MM.1S (cell line): Measurements from ENCODE around the gene MACROD2.

Experiments used
- DNase-seq: peaks from one replicate; pipeline ENCODE4 v3.0.0-alpha.2; 2015
- H2AFZ ChIP-seq: fragments of 300-600 bp; sonication (generic); 2 replicates; pipeline ENCODE4 v1.6.0; 2016; ENCODE audit warnings: antibody characterized with exemption, low read length
- H3F3A ChIP-seq: fragments of 300-600 bp; sonication (generic); 2 replicates; pipeline ENCODE4 v1.6.1; 2016; ENCODE audit warnings: mild to moderate bottlenecking, antibody characterized with exemption, low read length, moderate library complexity, mixed read lengths; ENCODE audit not compliant: insufficient read depth
- H3K27ac ChIP-seq: fragments of 300-600 bp; sonication (generic); 2 replicates; pipeline ENCODE4 v1.5.1; 2016; ENCODE audit warnings: mild to moderate bottlenecking, low read length
- H3K27me3 ChIP-seq: fragments of 300-600 bp; sonication (generic); replicated peaks from 2 replicates; pipeline ENCODE4 v1.6.0; 2016; ENCODE audit warnings: low read length; ENCODE audit not compliant: insufficient read depth
- H3K36me3 ChIP-seq: fragments of 300-600 bp; sonication (generic); replicated peaks from 2 replicates; pipeline ENCODE4 v1.6.1; 2016; ENCODE audit warnings: mild to moderate bottlenecking, low read length, mixed read lengths; ENCODE audit not compliant: insufficient read depth
- H3K4me1 ChIP-seq: fragments of 300-600 bp; sonication (generic); 2 replicates; pipeline ENCODE4 v1.6.1; 2016; ENCODE audit warnings: low read length, mixed read lengths
- H3K4me2 ChIP-seq: fragments of 300-600 bp; sonication (generic); 2 replicates; pipeline ENCODE4 v1.6.0; 2016; ENCODE audit warnings: low read depth, low read length
- H3K4me3 ChIP-seq: fragments of 300-600 bp; sonication (generic); 2 replicates; pipeline ENCODE4 v1.5.1; 2016; ENCODE audit warnings: low read length, mixed read lengths
- H3K79me2 ChIP-seq: fragments of 300-600 bp; sonication (generic); 2 replicates; pipeline ENCODE4 v1.6.1; 2016; ENCODE audit warnings: mixed run types, low read length, mixed read lengths
- H3K9ac ChIP-seq: fragments of 300-600 bp; sonication (generic); 2 replicates; pipeline ENCODE4 v1.6.1; 2016; ENCODE audit warnings: low read length, mixed read lengths
- H3K9me2 ChIP-seq: fragments of 300-600 bp; sonication (generic); replicated peaks from 2 replicates; pipeline ENCODE4 v1.6.1; 2016; ENCODE audit warnings: mild to moderate bottlenecking, low read length, mixed read lengths; ENCODE audit not compliant: insufficient read depth
- H3K9me3 ChIP-seq: fragments of 300-600 bp; sonication (generic); replicated peaks from 2 replicates; pipeline ENCODE4 v1.6.1; 2016; ENCODE audit warnings: mild to moderate bottlenecking, low read length, mixed read lengths; ENCODE audit not compliant: insufficient read depth
- H4K20me1 ChIP-seq: fragments of 300-600 bp; sonication (generic); 2 replicates; pipeline ENCODE4 v1.6.1; 2016; ENCODE audit warnings: mild to moderate bottlenecking, low read length, moderate library complexity, mixed read lengths; ENCODE audit not compliant: insufficient read depth
- EZH2 ChIP-seq: fragments of 300-600 bp; sonication (generic); optimal IDR thresholded peaks from 2 replicates; pipeline ENCODE3; 2017; ENCODE audit warnings: low read depth, mild to moderate bottlenecking, antibody characterized with exemption, low read length, mixed read lengths
- EZH2phosphoT487 ChIP-seq: fragments of 300-600 bp; sonication (generic); IDR thresholded peaks from 2 replicates; pipeline ENCODE4 v1.6.1; 2018; ENCODE audit warnings: antibody characterized with exemption, low read length
- TF ChIP-seq, protein P1 (sequence below): fragments of 300-600 bp; sonication (generic); IDR thresholded peaks from 2 replicates; pipeline ENCODE4 v1.5.1; 2016; ENCODE audit warnings: antibody characterized with exemption, low read length, mixed read lengths

MACROD2 gene

DNA sequence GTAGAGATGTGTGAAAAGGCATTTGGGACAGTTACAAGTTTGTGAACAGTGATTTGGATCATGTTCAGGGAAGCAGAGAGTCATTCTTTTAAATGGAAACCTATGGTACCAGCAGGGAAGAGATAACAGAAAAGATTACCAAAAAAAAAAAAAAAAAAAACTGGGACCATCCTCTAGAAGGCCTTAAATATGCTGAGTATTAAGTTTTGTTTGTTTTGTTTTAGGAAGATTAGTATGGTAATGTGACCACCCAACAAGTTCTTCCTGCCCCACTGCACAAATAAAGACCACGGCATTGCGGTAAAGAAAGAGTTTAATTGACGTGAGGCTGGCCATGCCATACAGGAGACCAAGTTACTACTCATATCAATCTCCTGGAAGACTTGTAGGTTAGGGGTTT lies 1631.8 kb downstream of the MACROD2 start:
- TF ChIP-seq EZH2, result no peak
- TF ChIP-seq, protein P1, sequence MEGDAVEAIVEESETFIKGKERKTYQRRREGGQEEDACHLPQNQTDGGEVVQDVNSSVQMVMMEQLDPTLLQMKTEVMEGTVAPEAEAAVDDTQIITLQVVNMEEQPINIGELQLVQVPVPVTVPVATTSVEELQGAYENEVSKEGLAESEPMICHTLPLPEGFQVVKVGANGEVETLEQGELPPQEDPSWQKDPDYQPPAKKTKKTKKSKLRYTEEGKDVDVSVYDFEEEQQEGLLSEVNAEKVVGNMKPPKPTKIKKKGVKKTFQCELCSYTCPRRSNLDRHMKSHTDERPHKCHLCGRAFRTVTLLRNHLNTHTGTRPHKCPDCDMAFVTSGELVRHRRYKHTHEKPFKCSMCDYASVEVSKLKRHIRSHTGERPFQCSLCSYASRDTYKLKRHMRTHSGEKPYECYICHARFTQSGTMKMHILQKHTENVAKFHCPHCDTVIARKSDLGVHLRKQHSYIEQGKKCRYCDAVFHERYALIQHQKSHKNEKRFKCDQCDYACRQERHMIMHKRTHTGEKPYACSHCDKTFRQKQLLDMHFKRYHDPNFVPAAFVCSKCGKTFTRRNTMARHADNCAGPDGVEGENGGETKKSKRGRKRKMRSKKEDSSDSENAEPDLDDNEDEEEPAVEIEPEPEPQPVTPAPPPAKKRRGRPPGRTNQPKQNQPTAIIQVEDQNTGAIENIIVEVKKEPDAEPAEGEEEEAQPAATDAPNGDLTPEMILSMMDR, result no peak
- no peak for TF ChIP-seq EZH2phosphoT487
- DNase-seq, result no peak
- no peak overlapping the region for H2AFZ ChIP-seq
- H3K4me1 ChIP-seq, result no peaks in the 10 kb centered on the region
- no peaks in the 10 kb centered on the region for H4K20me1 ChIP-seq
- H3K4me2 ChIP-seq, result no peak overlapping the region
- H3F3A ChIP-seq, result no peaks in the 10 kb centered on the region
- H3K9me3 ChIP-seq, result no peaks in the 10 kb centered on the region
- H3K79me2 ChIP-seq, result no peaks in the 10 kb centered on the region
- H3K4me3 ChIP-seq, result no peak overlapping the region
- no peak overlapping the region for H3K9ac ChIP-seq
- H3K36me3 ChIP-seq, result no peaks in the 10 kb centered on the region
- H3K27ac ChIP-seq, result no peak overlapping the region
- H3K9me2 ChIP-seq, result no peaks in the 10 kb centered on the region
- H3K27me3 ChIP-seq, result no peaks in the 10 kb centered on the region

DNA sequence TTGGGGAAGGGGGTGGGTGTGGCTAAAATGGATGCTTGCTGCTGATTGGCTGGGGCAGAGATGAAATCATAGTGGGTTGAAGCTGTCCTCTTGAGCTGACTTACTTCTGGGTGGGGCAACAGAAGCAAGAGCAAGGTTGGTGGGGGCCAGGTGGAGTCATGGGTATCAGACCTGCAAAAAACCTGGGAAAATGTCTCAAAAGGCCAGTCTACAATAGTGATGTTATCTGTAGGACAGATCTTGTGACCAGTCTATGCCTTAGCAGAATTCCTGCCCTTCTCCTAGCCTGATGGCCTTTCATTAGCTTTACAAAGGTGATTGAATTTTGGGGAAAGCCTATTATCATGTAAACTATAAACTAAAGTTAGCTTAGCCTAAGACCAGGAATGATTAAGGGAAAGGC lies 1632.2 kb downstream of the MACROD2 start:
- no peak overlapping the region for H3K4me2 ChIP-seq
- no peak overlapping the region for H2AFZ ChIP-seq
- H3K36me3 ChIP-seq, result no peaks in the 10 kb centered on the region
- H3K9ac ChIP-seq, result no peak overlapping the region
- H3K4me3 ChIP-seq, result no peak overlapping the region
- no peak for TF ChIP-seq EZH2
- TF ChIP-seq, protein P1, result no peak
- no peaks in the 10 kb centered on the region for H3K27me3 ChIP-seq
- no peak for DNase-seq
- H3K9me3 ChIP-seq, result no peaks in the 10 kb centered on the region
- no peaks in the 10 kb centered on the region for H3F3A ChIP-seq
- no peaks in the 10 kb centered on the region for H3K9me2 ChIP-seq
- H4K20me1 ChIP-seq, result no peaks in the 10 kb centered on the region
- H3K79me2 ChIP-seq, result no peaks in the 10 kb centered on the region
- H3K4me1 ChIP-seq, result no peaks in the 10 kb centered on the region
- H3K27ac ChIP-seq, result no peak overlapping the region

DNA sequence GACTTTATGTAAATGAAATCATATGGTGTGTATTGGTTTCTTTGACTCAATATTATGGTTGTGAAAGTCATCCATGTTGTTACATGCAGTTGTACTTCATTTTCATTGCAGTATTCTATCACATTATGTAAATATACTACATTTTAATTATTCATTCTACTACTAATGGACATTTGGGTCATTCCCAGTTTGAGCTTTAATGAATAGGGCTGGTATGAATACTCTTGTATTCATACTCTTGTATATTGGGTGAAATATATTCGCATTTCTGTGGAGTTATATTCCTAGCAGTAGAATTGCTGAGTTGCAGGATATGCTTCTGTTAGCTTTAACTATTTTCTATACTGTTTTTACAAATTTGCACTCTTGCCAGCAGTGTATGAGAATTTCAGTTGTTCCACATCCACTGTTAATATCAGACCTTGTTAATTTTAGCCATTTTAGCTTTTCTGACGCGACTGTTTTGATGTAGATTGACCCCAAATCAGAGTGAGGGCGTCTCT lies 1633.6 kb downstream of the MACROD2 start:
- H3K4me1 ChIP-seq, result no peaks in the 10 kb centered on the region
- H3F3A ChIP-seq, result no peaks in the 10 kb centered on the region
- no peaks in the 10 kb centered on the region for H3K9me2 ChIP-seq
- H3K36me3 ChIP-seq, result no peaks in the 10 kb centered on the region
- no peak overlapping the region for H3K9ac ChIP-seq
- DNase-seq, result no peak
- H3K27ac ChIP-seq, result no peak overlapping the region
- no peak overlapping the region for H2AFZ ChIP-seq
- H3K4me2 ChIP-seq, result no peak overlapping the region
- H3K4me3 ChIP-seq, result no peak overlapping the region
- no peaks in the 10 kb centered on the region for H4K20me1 ChIP-seq
- no peak for TF ChIP-seq EZH2
- TF ChIP-seq EZH2phosphoT487, result no peak
- TF ChIP-seq, protein P1, result no peak
- H3K9me3 ChIP-seq, result no peaks in the 10 kb centered on the region
- H3K79me2 ChIP-seq, result no peaks in the 10 kb centered on the region
- no peaks in the 10 kb centered on the region for H3K27me3 ChIP-seq
